GM20000 (cell line): ENCODE data around the gene ELK1.

Experiments
- DNase-seq: peaks from one replicate; pipeline ENCODE4 v3.0.0; 2012; ENCODE audit warnings: low spot score
- CTCF ChIP-seq: IDR thresholded peaks from 2 replicates; pipeline ENCODE4 v1.5.1; 2012; ENCODE audit warnings: mild to moderate bottlenecking, control low read depth; ENCODE audit errors: extremely low read depth, missing control alignments

Gene ELK1

GRCh38 chrX:47643926-47644325, 6.4 kb downstream of the ELK1 start:
- DNase-seq, result no peak
- TF ChIP-seq CTCF, result no peak

- DNase-seq, result no peak
- TF ChIP-seq CTCF, result no peak
These were observed 11.5 kb downstream of the ELK1 start for GRCh38 chrX:47638816-47639215.

GRCh38 chrX:47637546-47638195, 12.7 kb downstream of the ELK1 start:
- DNase-seq, result peak; percentile 74

GRCh38 chrX:47634871-47635575, 15.3 kb downstream of the ELK1 start:
- TF ChIP-seq CTCF, result no peak
- no peak for DNase-seq

More at GRCh38 chrX:47637546-47638195, 12.7 kb downstream of the ELK1 start:
- peak; percentile 3 for TF ChIP-seq CTCF

- no peak for TF ChIP-seq CTCF
- DNase-seq, result no peak
These were observed 16.4 kb downstream of the ELK1 start for GRCh38 chrX:47633689-47634590.

GRCh38 chrX:47632666-47633065, 17.7 kb downstream of the ELK1 start:
- TF ChIP-seq CTCF, result no peak
- DNase-seq, result no peak

- DNase-seq, result no peak
- TF ChIP-seq CTCF, result no peak
These were observed 18.7 kb downstream of the ELK1 start for GRCh38 chrX:47631676-47632075.
